ENCODE measurements around the gene DAPK2. TPM values are rescaled to one million over a fixed set of nuclear protein-coding genes. Genes with fewer than 3 reads are reported as not detected.
A peak's percentile ranks its signal among the peaks of the same experiment; 100 is the strongest.

Gene DAPK2
- total and polyA plus RNA-seq, 3 donors from 2014 or later: 3.6 to 7.7 (median 5.9) TPM

DNA sequence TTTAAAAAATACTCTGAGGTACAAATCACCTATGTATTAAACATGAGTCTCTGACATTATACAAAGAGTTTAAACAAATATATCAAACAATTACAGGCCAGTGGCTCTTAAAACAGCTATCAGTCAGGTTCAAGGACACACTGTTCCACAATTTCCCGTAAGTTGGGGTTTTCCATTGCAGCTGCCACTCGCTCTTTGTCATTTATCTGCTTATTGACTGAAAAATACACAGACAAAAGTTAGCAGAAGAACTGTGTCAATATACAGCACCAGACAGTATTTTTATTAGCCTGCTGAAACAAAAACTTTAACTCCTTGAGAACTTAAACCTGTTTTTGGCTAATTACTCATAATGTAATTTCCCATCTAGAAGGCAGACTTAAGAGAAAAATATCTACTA lies 26.5 kb upstream of the DAPK2 start:
- no peak for TF ChIP-seq POLR2A (IDR thresholded peaks at IDR 0.05)
- TF ChIP-seq, protein P1, sequence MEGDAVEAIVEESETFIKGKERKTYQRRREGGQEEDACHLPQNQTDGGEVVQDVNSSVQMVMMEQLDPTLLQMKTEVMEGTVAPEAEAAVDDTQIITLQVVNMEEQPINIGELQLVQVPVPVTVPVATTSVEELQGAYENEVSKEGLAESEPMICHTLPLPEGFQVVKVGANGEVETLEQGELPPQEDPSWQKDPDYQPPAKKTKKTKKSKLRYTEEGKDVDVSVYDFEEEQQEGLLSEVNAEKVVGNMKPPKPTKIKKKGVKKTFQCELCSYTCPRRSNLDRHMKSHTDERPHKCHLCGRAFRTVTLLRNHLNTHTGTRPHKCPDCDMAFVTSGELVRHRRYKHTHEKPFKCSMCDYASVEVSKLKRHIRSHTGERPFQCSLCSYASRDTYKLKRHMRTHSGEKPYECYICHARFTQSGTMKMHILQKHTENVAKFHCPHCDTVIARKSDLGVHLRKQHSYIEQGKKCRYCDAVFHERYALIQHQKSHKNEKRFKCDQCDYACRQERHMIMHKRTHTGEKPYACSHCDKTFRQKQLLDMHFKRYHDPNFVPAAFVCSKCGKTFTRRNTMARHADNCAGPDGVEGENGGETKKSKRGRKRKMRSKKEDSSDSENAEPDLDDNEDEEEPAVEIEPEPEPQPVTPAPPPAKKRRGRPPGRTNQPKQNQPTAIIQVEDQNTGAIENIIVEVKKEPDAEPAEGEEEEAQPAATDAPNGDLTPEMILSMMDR (IDR thresholded peaks at IDR 0.05): no peak
- intact Hi-C loops (cut with DNase I; ENCODE audit: low total_unique reads): no loop called here
- WGBS, 2 donors: 43 to 54% methylated on average over 2 of the region's 2 CpGs
- peak; percentile 46 for DNase-seq
- Histone ChIP-seq H3K27me3 (no peaks in the 10 kb centered on the region), H3K36me3 (ENCODE audit: low read depth, missing control alignments) (no peaks in the 10 kb centered on the region), H3K27ac (peak overlapping the region in 1 of 2 donors; percentile 79), H3K4me3 (no peak overlapping the region), H3K4me1 (peaks cover 30% of the 10 kb centered on the region), H3K9me3 (no peaks in the 10 kb centered on the region)

DNA sequence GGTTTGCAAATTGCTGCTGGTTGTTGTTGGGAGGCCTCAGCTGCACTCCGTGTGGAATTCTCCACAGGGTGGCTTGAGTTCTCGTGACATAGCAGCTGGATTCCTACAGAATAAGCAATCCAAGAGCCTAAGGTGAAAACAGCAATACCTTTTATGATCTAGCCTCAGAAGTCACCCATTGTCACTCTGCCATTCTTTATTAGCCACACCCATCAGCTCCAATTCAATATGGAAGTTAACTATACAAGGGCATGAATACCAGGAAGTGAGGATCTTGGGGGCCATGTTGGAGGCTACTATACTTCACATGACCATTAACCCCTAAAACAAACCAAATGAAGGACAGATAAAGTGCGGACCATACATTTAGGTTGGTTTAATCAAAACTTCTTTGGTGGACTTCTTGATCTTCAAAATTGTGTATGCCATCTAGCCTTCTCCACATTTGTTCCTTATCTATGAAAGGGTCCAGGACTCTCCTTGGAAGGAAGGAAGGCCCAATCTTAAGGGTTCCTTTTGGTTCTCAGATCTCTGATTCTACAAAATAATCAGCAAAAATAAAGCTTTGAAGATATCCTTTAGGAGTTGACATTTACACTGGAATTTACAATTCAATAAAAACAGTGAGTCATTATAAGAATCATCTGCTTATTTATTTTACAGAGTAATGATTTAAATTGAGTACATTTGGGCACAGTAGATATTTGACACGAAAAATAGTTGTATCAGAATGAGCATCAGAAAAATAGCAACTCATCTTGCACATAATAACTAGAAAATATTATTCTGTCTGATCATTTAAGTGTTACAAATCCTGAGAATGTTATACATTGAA lies 25.9 kb upstream of the DAPK2 start:
- no peak for TF ChIP-seq POLR2A (IDR thresholded peaks at IDR 0.05)
- TF ChIP-seq, protein P1 (IDR thresholded peaks at IDR 0.05): no peak
- H3K27ac ChIP-seq: peak overlapping the region; percentile 39 to 79
- 81 to 85% methylated on average over 4 of the region's 4 CpGs for WGBS, 2 donors
- H3K9me3 ChIP-seq: no peaks in the 10 kb centered on the region
- DNase-seq: no peak
- no peaks in the 10 kb centered on the region for H3K27me3 ChIP-seq
- H3K4me3 ChIP-seq: no peak overlapping the region
- no peaks in the 10 kb centered on the region for H3K36me3 ChIP-seq (ENCODE audit: low read depth, missing control alignments)
- peaks cover 30% of the 10 kb centered on the region for H3K4me1 ChIP-seq
- intact Hi-C loops (cut with DNase I; ENCODE audit: low total_unique reads): no loop called here

DNA sequence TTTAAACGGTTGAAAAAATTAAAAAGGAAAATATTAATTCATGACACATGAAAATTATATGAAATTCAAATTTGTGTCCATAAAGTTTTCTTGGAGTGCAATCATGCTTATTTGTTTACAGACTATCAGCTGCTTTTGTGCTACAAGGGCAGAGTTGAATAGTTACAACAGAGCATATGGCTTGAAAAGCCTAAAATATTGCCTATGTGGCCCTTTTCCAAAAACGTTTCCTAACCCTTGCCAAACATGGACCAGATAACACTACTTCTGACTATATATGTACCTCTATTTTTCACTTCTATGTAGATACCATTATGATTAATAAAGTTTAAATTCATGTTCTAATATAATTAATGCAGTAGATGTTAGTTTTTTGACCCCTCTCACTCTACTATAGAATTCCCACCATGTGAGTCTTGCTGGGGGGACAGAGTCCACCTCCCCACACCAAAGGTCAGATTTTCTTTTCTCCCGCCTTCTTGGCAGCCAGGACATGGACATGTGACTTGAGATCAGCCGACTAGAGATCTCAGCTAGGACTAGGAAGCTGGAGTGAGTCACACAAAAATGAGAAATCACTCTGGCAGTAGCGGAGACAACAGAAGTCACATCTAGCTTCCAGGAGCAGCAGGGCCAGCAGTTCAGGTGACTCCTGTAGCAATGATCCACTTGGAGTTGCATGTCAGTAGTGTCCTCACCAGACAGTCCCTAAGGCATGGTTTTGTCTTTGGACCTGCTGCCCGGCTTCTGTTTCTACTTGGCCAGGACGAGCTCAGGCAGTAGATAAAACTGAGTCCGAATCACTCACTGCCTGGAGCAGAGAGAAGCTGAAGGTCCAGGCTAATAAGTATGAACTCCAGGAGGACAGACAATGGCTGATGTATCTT lies 24.9 kb upstream of the DAPK2 start:
- TF ChIP-seq, protein P1 (IDR thresholded peaks at IDR 0.05): no peak
- no peak for TF ChIP-seq POLR2A (IDR thresholded peaks at IDR 0.05)
- peak; percentile 61 for DNase-seq
- WGBS, 2 donors: 57 to 58% methylated on average over 7 to 8 of the region's 8 CpGs
- H3K27me3 ChIP-seq: no peaks in the 10 kb centered on the region
- H3K4me1 ChIP-seq: peaks cover 30% of the 10 kb centered on the region
- H3K4me3 ChIP-seq: no peak overlapping the region
- H3K36me3 ChIP-seq (ENCODE audit: low read depth, missing control alignments): no peaks in the 10 kb centered on the region
- no peaks in the 10 kb centered on the region for H3K9me3 ChIP-seq
- H3K27ac ChIP-seq: peak overlapping the region; percentile 40 to 79
- intact Hi-C loops (cut with DNase I; ENCODE audit: low total_unique reads): no loop called here

DNA sequence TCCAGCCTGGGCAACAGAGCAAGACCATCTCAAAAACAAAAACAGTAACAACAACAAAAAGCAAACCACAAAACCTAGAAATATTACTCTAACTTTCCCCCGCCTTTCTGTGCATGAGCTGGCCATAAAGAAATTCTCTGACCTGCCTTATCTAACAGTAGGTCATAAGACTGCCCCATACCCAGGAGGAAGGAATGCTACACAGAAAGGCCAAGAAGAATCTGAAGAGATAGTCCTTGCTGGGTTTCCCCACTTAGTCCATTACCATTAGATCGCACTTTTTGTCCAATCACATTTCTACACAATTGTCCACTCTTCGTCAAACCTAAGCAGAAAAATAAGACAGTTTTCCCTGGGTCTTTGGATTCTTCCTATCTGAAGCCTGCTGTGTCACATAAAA lies 23.8 kb upstream of the DAPK2 start:
- Histone ChIP-seq H3K4me3 (no peak overlapping the region), H3K9me3 (no peaks in the 10 kb centered on the region), H3K27ac (no peak overlapping the region), H3K4me1 (peaks cover 30% of the 10 kb centered on the region), H3K27me3 (no peaks in the 10 kb centered on the region), H3K36me3 (ENCODE audit: low read depth, missing control alignments) (no peaks in the 10 kb centered on the region)
- DNase-seq: no peak
- TF ChIP-seq, protein P1 (IDR thresholded peaks at IDR 0.05): no peak
- no peak for TF ChIP-seq POLR2A (IDR thresholded peaks at IDR 0.05)
- WGBS, 2 donors: 93 to 98% methylated on average over 3 of the region's 3 CpGs
- intact Hi-C loops (cut with DNase I; ENCODE audit: low total_unique reads): no loop called here
